ENCODE measurements around the gene OR13C3. TPM values are rescaled to one million over a fixed set of nuclear protein-coding genes. Genes with fewer than 3 reads are reported as not detected.

The OR13C3 gene
- polyA plus RNA-seq (2012; ENCODE audit: insufficient read length, low read depth), result not detected

- no peak for TF ChIP-seq POLR2AphosphoS5 (IDR thresholded peaks at IDR 0.05; ENCODE audit: low read depth, low read length)
- no peak for TF ChIP-seq SIN3A (IDR thresholded peaks at IDR 0.05; ENCODE audit: borderline replicate concordance, insufficient read depth, low read length)
- no peak for TF ChIP-seq FOXP2 (optimal IDR thresholded peaks at IDR 0.05; ENCODE audit: borderline replicate concordance, extremely low read depth, extremely low read length, insufficient read depth)
- no peak for TF ChIP-seq REST (IDR thresholded peaks at IDR 0.05; ENCODE audit: insufficient read depth in 1 of 2, low read depth in 2 of 2, low read length in 2 of 2)
- TF ChIP-seq TAF1 (IDR thresholded peaks at IDR 0.05; ENCODE audit: borderline replicate concordance, insufficient read depth, low read length), result no peak
Observed at GRCh38 chr9:104536756-104537155, at the start of gene OR13C3. Gene OR13C3 (minus strand): TSS chr9:104536856. CDS start chr9:104536723, 133 bp downstream.

- TF ChIP-seq FOXP2 (optimal IDR thresholded peaks at IDR 0.05; ENCODE audit: borderline replicate concordance, extremely low read depth, extremely low read length, insufficient read depth) (no peak), POLR2AphosphoS5 (IDR thresholded peaks at IDR 0.05; ENCODE audit: low read depth, low read length) (no peak), REST (IDR thresholded peaks at IDR 0.05; ENCODE audit: insufficient read depth in 1 of 2, low read depth in 2 of 2, low read length in 2 of 2) (no peak), SIN3A (IDR thresholded peaks at IDR 0.05; ENCODE audit: borderline replicate concordance, insufficient read depth, low read length) (no peak), TAF1 (IDR thresholded peaks at IDR 0.05; ENCODE audit: borderline replicate concordance, insufficient read depth, low read length) (no peak)
Observed at GRCh38 chr9:104580562-104580961, 43.9 kb upstream of the OR13C3 start.

- TF ChIP-seq POLR2AphosphoS5 (IDR thresholded peaks at IDR 0.05; ENCODE audit: low read depth, low read length), result no peak
Observed at GRCh38 chr9:104577263-104577662, 40.6 kb upstream of the OR13C3 start.

- no peak for TF ChIP-seq TAF1 (IDR thresholded peaks at IDR 0.05; ENCODE audit: borderline replicate concordance, insufficient read depth, low read length)
- no peak for TF ChIP-seq REST (IDR thresholded peaks at IDR 0.05; ENCODE audit: insufficient read depth in 1 of 2, low read depth in 2 of 2, low read length in 2 of 2)
- TF ChIP-seq POLR2AphosphoS5 (IDR thresholded peaks at IDR 0.05; ENCODE audit: low read depth, low read length), result no peak
- no peak for TF ChIP-seq FOXP2 (optimal IDR thresholded peaks at IDR 0.05; ENCODE audit: borderline replicate concordance, extremely low read depth, extremely low read length, insufficient read depth)
- no peak for TF ChIP-seq SIN3A (IDR thresholded peaks at IDR 0.05; ENCODE audit: borderline replicate concordance, insufficient read depth, low read length)
Observed at GRCh38 chr9:104575456-104575855, 38.8 kb upstream of the OR13C3 start.

- TF ChIP-seq TAF1 (IDR thresholded peaks at IDR 0.05; ENCODE audit: borderline replicate concordance, insufficient read depth, low read length) (no peak), REST (IDR thresholded peaks at IDR 0.05; ENCODE audit: insufficient read depth in 1 of 2, low read depth in 2 of 2, low read length in 2 of 2) (no peak), FOXP2 (optimal IDR thresholded peaks at IDR 0.05; ENCODE audit: borderline replicate concordance, extremely low read depth, extremely low read length, insufficient read depth) (no peak), SIN3A (IDR thresholded peaks at IDR 0.05; ENCODE audit: borderline replicate concordance, insufficient read depth, low read length) (no peak), POLR2AphosphoS5 (IDR thresholded peaks at IDR 0.05; ENCODE audit: low read depth, low read length) (no peak)
Observed at GRCh38 chr9:104572612-104573011, 36.0 kb upstream of the OR13C3 start.

All from PFSK-1 (cell line).